ENCODE results near the gene GDF10. TPM values are rescaled to one million over a fixed set of nuclear protein-coding genes. Genes with fewer than 3 reads are reported as not detected.

The GDF10 gene
- total RNA-seq, 4 donors from 2014 or later, result 5.8 to 29.7 (median 10.8) TPM

DNA sequence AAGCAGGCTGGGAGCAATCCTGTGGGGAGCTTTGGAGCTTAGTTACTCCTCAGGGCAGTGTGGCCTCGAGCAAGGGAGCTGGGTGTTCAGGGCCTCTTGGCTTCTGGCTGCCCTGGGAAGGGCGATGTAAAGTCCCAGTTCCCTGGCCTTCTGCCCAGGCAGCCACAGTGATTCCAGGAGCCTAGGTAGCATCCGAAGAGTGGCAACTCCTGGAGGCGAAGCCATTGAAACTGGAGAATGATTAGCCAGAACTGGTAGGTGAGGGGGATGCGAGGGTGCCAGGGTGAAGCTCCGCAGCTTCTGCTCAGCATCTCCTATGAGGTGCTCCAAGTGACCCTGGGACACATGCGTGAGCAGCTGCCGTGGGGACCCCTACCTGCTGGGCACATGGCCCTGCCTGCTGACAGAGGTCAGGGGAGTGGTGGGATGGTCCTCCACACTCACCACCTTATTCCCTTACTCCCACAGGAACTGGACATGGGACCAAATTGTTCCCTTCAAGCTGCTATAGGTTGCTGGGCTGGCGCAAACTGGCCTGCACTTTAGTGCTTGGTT lies 14.5 kb downstream of the GDF10 start:
- H3K36me3 ChIP-seq, result no peaks in the 10 kb centered on the region
- peaks cover 0 to 15% (median 0%) of the 10 kb centered on the region in 3 donors for H3K4me1 ChIP-seq
- no peak for ATAC-seq
- WGBS, 2 donors (ENCODE audit: low coverage in 1 of 2), result 89 to 92% methylated on average over 4 to 5 of the region's 9 CpGs
- no peaks in the 10 kb centered on the region for H3K9me3 ChIP-seq
- H3K27me3 ChIP-seq, result peaks cover 5% of the 10 kb centered on the region
- no peak overlapping the region for H3K4me3 ChIP-seq
- no peak for TF ChIP-seq EP300 (IDR thresholded peaks at IDR 0.05)
- no peak for TF ChIP-seq POLR2AphosphoS5 (IDR thresholded peaks at IDR 0.05)
- TF ChIP-seq POLR2A (IDR thresholded peaks at IDR 0.05), result no peak
- TF ChIP-seq, protein P1, sequence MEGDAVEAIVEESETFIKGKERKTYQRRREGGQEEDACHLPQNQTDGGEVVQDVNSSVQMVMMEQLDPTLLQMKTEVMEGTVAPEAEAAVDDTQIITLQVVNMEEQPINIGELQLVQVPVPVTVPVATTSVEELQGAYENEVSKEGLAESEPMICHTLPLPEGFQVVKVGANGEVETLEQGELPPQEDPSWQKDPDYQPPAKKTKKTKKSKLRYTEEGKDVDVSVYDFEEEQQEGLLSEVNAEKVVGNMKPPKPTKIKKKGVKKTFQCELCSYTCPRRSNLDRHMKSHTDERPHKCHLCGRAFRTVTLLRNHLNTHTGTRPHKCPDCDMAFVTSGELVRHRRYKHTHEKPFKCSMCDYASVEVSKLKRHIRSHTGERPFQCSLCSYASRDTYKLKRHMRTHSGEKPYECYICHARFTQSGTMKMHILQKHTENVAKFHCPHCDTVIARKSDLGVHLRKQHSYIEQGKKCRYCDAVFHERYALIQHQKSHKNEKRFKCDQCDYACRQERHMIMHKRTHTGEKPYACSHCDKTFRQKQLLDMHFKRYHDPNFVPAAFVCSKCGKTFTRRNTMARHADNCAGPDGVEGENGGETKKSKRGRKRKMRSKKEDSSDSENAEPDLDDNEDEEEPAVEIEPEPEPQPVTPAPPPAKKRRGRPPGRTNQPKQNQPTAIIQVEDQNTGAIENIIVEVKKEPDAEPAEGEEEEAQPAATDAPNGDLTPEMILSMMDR (IDR thresholded peaks at IDR 0.05), result no peak
- H3K27ac ChIP-seq, result no peak overlapping the region

DNA sequence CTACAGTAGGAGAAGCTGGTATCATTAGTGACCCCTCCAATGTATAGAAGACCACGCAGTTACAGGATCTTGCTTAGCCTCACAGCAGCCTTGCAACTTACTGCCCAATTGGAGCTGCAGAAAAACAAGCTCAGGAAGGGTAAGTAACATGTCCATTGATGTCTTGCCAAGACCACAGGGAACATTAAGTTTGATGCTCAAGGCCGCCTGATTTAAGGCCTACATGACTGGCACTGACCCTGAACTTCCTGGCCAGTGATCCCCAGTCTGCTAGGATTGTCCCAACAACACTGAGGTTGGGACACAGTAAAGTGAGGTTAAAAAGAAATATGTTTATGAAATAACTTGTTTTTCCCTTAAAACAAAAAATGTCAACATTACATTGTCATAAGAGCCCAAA lies 15.4 kb downstream of the GDF10 start:
- H3K4me3 ChIP-seq, result no peak overlapping the region
- ATAC-seq, result no peak
- WGBS, 2 donors (ENCODE audit: low coverage in 1 of 2), result 80 to 83% methylated on average over 1 to 2 of the region's 2 CpGs
- no peak overlapping the region for H3K27ac ChIP-seq
- H3K27me3 ChIP-seq, result peaks cover 5% of the 10 kb centered on the region
- H3K9me3 ChIP-seq, result no peaks in the 10 kb centered on the region
- H3K36me3 ChIP-seq, result no peaks in the 10 kb centered on the region
- peaks cover 0 to 15% (median 0%) of the 10 kb centered on the region in 3 donors for H3K4me1 ChIP-seq
- TF ChIP-seq, protein P1 (IDR thresholded peaks at IDR 0.05), result no peak
- TF ChIP-seq POLR2AphosphoS5 (IDR thresholded peaks at IDR 0.05), result no peak
- TF ChIP-seq EP300 (IDR thresholded peaks at IDR 0.05), result no peak
- no peak for TF ChIP-seq POLR2A (IDR thresholded peaks at IDR 0.05)

DNA sequence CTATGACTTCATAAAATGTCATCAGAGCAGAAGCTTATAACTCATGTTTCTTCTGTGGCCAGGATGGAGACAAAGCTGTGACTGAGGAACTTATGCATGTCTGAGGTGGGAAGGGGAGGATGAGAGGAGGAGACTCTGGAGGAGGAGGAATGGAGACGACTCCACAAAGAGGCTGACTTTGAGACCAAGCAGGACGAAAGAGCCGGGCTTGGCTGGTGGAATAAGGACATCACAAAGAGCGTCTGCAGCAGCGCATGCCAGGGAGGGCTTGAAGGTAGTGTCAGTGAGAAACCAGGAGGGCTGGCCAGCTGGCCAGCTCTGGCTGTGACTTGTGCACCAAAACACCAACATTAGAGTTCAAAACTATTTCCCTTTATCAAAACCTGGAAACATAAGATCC lies 16.1 kb downstream of the GDF10 start:
- Histone ChIP-seq H3K27ac (no peak overlapping the region), H3K9me3 (no peaks in the 10 kb centered on the region), H3K4me1 (peaks cover 0 to 10% (median 0%) of the 10 kb centered on the region in 3 donors), H3K36me3 (no peaks in the 10 kb centered on the region), H3K27me3 (peaks cover 5% of the 10 kb centered on the region), H3K4me3 (no peak overlapping the region)
- TF ChIP-seq EP300 (IDR thresholded peaks at IDR 0.05) (no peak), POLR2AphosphoS5 (IDR thresholded peaks at IDR 0.05) (no peak), POLR2A (IDR thresholded peaks at IDR 0.05) (no peak)
- TF ChIP-seq, protein P1 (IDR thresholded peaks at IDR 0.05), result no peak
- 71 to 72% methylated on average over 5 of the region's 5 CpGs for WGBS, 2 donors (ENCODE audit: low coverage in 1 of 2)
- ATAC-seq, result no peak

DNA sequence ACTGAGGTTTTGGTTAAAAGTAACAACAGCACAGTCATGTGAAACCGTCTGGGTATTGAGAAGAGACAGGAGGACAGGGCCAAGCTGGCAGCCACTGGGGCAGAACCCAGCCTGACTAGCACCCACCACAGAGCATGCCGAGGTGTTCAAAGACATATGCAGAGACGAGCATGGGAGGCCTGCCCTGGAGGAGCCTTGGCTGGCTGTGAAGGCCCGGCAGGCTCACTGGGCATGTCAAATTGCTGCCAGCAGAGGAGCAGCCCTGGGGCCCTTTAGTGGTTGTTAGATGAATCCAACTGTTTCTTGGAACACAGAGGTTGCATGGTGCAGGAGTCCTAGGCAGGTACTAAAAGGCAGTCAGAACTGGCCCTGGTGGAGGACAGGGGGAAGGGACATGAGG lies 17.3 kb downstream of the GDF10 start:
- H3K36me3 ChIP-seq, result no peaks in the 10 kb centered on the region
- no peak for ATAC-seq
- H3K4me1 ChIP-seq, result no peaks in the 10 kb centered on the region
- no peaks in the 10 kb centered on the region for H3K9me3 ChIP-seq
- WGBS, 2 donors (ENCODE audit: low coverage in 1 of 2), result 82 to 86% methylated on average over 1 to 2 of the region's 4 CpGs
- peaks cover 7% of the 10 kb centered on the region for H3K27me3 ChIP-seq
- no peak overlapping the region for H3K27ac ChIP-seq
- H3K4me3 ChIP-seq, result no peak overlapping the region
- TF ChIP-seq, protein P1 (IDR thresholded peaks at IDR 0.05), result no peak
- TF ChIP-seq POLR2A (IDR thresholded peaks at IDR 0.05) (no peak), EP300 (IDR thresholded peaks at IDR 0.05) (no peak), POLR2AphosphoS5 (IDR thresholded peaks at IDR 0.05) (no peak)

DNA sequence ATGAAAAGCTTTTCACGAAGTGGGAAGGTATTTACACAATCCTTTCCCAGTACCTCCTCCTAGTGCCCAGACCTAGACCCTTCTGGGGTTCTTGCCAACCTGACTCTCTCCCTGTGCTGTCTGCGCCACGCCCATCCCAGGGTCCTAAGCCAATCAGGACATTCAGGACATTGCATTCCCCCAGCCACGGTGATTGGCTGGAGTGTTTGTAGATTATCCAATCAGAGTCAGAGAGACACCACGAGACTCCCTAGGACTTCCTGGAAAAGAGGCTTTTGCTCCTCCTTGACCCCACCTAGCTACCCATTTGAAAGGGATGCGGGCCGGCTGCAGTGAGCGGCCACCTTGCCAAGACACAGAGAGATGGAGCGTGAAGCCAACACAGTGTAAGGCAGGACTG lies 18.7 kb downstream of the GDF10 start:
- 71 to 75% methylated on average over 3 to 7 of the region's 9 CpGs for WGBS, 2 donors (ENCODE audit: low coverage in 1 of 2)
- peaks cover 21% of the 10 kb centered on the region for H3K27me3 ChIP-seq
- no peak overlapping the region for H3K4me3 ChIP-seq
- no peaks in the 10 kb centered on the region for H3K4me1 ChIP-seq
- no peak for ATAC-seq
- TF ChIP-seq EP300 (IDR thresholded peaks at IDR 0.05) (no peak), POLR2A (IDR thresholded peaks at IDR 0.05) (no peak), POLR2AphosphoS5 (IDR thresholded peaks at IDR 0.05) (no peak)
- TF ChIP-seq, protein P1 (IDR thresholded peaks at IDR 0.05), result no peak
- no peaks in the 10 kb centered on the region for H3K36me3 ChIP-seq
- no peak overlapping the region for H3K27ac ChIP-seq
- H3K9me3 ChIP-seq, result no peaks in the 10 kb centered on the region
